HG03575 (cell line): ENCODE results near the gene COPG1.
"Not testable (repeated sequence)": the region's sequence is repeated elsewhere in the genome, so short reads cannot be mapped to it uniquely, and the experiment has no call there.

Source experiments
- ATAC-seq: cut with Tn5 transposase; IDR thresholded peaks from one replicate; pipeline ENCODE4 v1.9.1; 2021; ENCODE audit not compliant: unreplicated experiment, insufficient number of reproducible peaks, low FRiP score; ENCODE audit errors: extremely low read depth

The COPG1 gene

GRCh38 chr3:129249284-129250065, at the start of gene COPG1:
Gene COPG1 (plus strand): TSS chr3:129249606. CDS start chr3:129249710, 104 bp downstream.
- no peak for ATAC-seq

- ATAC-seq: no peak
These were observed 44.9 kb upstream of the COPG1 start for GRCh38 chr3:129204473-129204872.

- ATAC-seq: no peak
These were observed 44.1 kb upstream of the COPG1 start for GRCh38 chr3:129205109-129205832.

- no peak for ATAC-seq
These were observed 41.9 kb upstream of the COPG1 start for GRCh38 chr3:129207479-129207878.

GRCh38 chr3:129211345-129211744, 38.1 kb upstream of the COPG1 start:
- ATAC-seq: no peak

- no peak for ATAC-seq
These were observed 37.6 kb upstream of the COPG1 start for GRCh38 chr3:129211772-129212171.

- ATAC-seq: no peak
These were observed 36.2 kb upstream of the COPG1 start for GRCh38 chr3:129213238-129213637.

- ATAC-seq: no peak
These were observed 30.7 kb upstream of the COPG1 start for GRCh38 chr3:129218742-129219141.

GRCh38 chr3:129224387-129224786, 25.0 kb upstream of the COPG1 start:
- ATAC-seq: not testable (repeated sequence)

GRCh38 chr3:129224984-129225393, 24.4 kb upstream of the COPG1 start:
- ATAC-seq: no peak

GRCh38 chr3:129226374-129226773, 23.0 kb upstream of the COPG1 start:
- no peak for ATAC-seq

GRCh38 chr3:129228891-129229585, 20.4 kb upstream of the COPG1 start:
- ATAC-seq: no peak

- ATAC-seq: no peak
These were observed 18.9 kb upstream of the COPG1 start for GRCh38 chr3:129230311-129231019.

- ATAC-seq: no peak
These were observed 17.9 kb upstream of the COPG1 start for GRCh38 chr3:129231331-129232119.

- ATAC-seq: peak; percentile 54
These were observed 15.9 kb upstream of the COPG1 start for GRCh38 chr3:129233538-129233937.

- no peak for ATAC-seq
These were observed 15.0 kb upstream of the COPG1 start for GRCh38 chr3:129234441-129234840.

- ATAC-seq: no peak
These were observed 14.0 kb upstream of the COPG1 start for GRCh38 chr3:129235344-129235917.
